ENCODE measurements around the gene C1orf159.

The C1orf159 gene

GRCh38 chr1:1115786-1116700, at the start of gene C1orf159:
TSS of gene C1orf159 (minus strand) at chr1:1116089. CDS start at chr1:1091543, 24,546 bp downstream.
- Histone ChIP-seq H2AFZ (ENCODE audit: low read depth, low read length, severe bottlenecking) (peak within 1 kb of the TSS; percentile 68), H3K4me2 (ENCODE audit: low read depth, low read length, poor library complexity, severe bottlenecking) (peak within 1 kb of the TSS; percentile 62), H3K27ac (ENCODE audit: low read depth, low read length) (no peak within 1 kb of the TSS), H3K27me3 (ENCODE audit: low read length) (no peaks in the 10 kb centered on the region), H4K20me1 (ENCODE audit: low read depth, low read length) (no peaks in the 10 kb centered on the region), H3F3A (ENCODE audit: insufficient read depth) (no peaks in the 10 kb centered on the region), H3K4me3 (ENCODE audit: insufficient read depth, low read length, poor library complexity, severe bottlenecking) (peak within 1 kb of the TSS; percentile 82), H3K9me3 (ENCODE audit: insufficient read depth, low read length) (no peaks in the 10 kb centered on the region), H3K9ac (ENCODE audit: low read length) (peak within 1 kb of the TSS; percentile 69), H3K79me2 (ENCODE audit: insufficient read depth, low read length) (peaks cover 3% of the 10 kb centered on the region; the same call in 1 of the 2 replicates), H3K36me3 (ENCODE audit: low read length) (no peaks in the 10 kb centered on the region), H3K9me2 (replicated peaks; ENCODE audit: insufficient read depth, low read length) (no peaks in the 10 kb centered on the region)
- no peak for TF ChIP-seq EZH2phosphoT487 (conservative IDR thresholded peaks at IDR 0.05; ENCODE audit: low read length)
- no peak for TF ChIP-seq CTCF (IDR thresholded peaks at IDR 0.05; ENCODE audit: insufficient read depth, low read length, poor library complexity, severe bottlenecking)

- no peak overlapping the region for H3K4me3 ChIP-seq (ENCODE audit: insufficient read depth, low read length, poor library complexity, severe bottlenecking)
- H3K4me2 ChIP-seq (ENCODE audit: low read depth, low read length, poor library complexity, severe bottlenecking), result no peak overlapping the region
- no peaks in the 10 kb centered on the region for H4K20me1 ChIP-seq (ENCODE audit: low read depth, low read length)
- H3K9me2 ChIP-seq (replicated peaks; ENCODE audit: insufficient read depth, low read length), result no peaks in the 10 kb centered on the region
- no peak overlapping the region for H3K27ac ChIP-seq (ENCODE audit: low read depth, low read length)
- no peak for TF ChIP-seq EZH2phosphoT487 (conservative IDR thresholded peaks at IDR 0.05; ENCODE audit: low read length)
- TF ChIP-seq CTCF (IDR thresholded peaks at IDR 0.05; ENCODE audit: insufficient read depth, low read length, poor library complexity, severe bottlenecking), result no peak
- H3F3A ChIP-seq (ENCODE audit: insufficient read depth), result no peaks in the 10 kb centered on the region
- H3K9me3 ChIP-seq (ENCODE audit: insufficient read depth, low read length), result no peaks in the 10 kb centered on the region
- H3K36me3 ChIP-seq (ENCODE audit: low read length), result no peaks in the 10 kb centered on the region
- H2AFZ ChIP-seq (ENCODE audit: low read depth, low read length, severe bottlenecking), result no peak overlapping the region
- no peaks in the 10 kb centered on the region for H3K79me2 ChIP-seq (ENCODE audit: insufficient read depth, low read length)
- no peaks in the 10 kb centered on the region for H3K27me3 ChIP-seq (ENCODE audit: low read length)
- H3K9ac ChIP-seq (ENCODE audit: low read length), result no peak overlapping the region
Observed at GRCh38 chr1:1165485-1165884, 49.6 kb upstream of the C1orf159 start.

GRCh38 chr1:1164701-1165451, 49.0 kb upstream of the C1orf159 start:
- H3K79me2 ChIP-seq (ENCODE audit: insufficient read depth, low read length), result no peaks in the 10 kb centered on the region
- no peak overlapping the region for H3K27ac ChIP-seq (ENCODE audit: low read depth, low read length)
- H3K9ac ChIP-seq (ENCODE audit: low read length), result no peak overlapping the region
- H3F3A ChIP-seq (ENCODE audit: insufficient read depth), result no peaks in the 10 kb centered on the region
- no peaks in the 10 kb centered on the region for H3K27me3 ChIP-seq (ENCODE audit: low read length)
- no peaks in the 10 kb centered on the region for H3K9me3 ChIP-seq (ENCODE audit: insufficient read depth, low read length)
- no peak overlapping the region for H2AFZ ChIP-seq (ENCODE audit: low read depth, low read length, severe bottlenecking)
- H4K20me1 ChIP-seq (ENCODE audit: low read depth, low read length), result no peaks in the 10 kb centered on the region
- no peaks in the 10 kb centered on the region for H3K36me3 ChIP-seq (ENCODE audit: low read length)
- no peak overlapping the region for H3K4me2 ChIP-seq (ENCODE audit: low read depth, low read length, poor library complexity, severe bottlenecking)
- no peak for TF ChIP-seq CTCF (IDR thresholded peaks at IDR 0.05; ENCODE audit: insufficient read depth, low read length, poor library complexity, severe bottlenecking)
- TF ChIP-seq EZH2phosphoT487 (conservative IDR thresholded peaks at IDR 0.05; ENCODE audit: low read length), result no peak
- no peaks in the 10 kb centered on the region for H3K9me2 ChIP-seq (replicated peaks; ENCODE audit: insufficient read depth, low read length)
- no peak overlapping the region for H3K4me3 ChIP-seq (ENCODE audit: insufficient read depth, low read length, poor library complexity, severe bottlenecking)
